Tongue (tissue), 2 donors: ENCODE results near the gene NIPSNAP2. TPM values are rescaled to one million over a fixed set of nuclear protein-coding genes. Genes with fewer than 3 reads are reported as not detected.
"Not testable (repeated sequence)": the region's sequence is repeated elsewhere in the genome, so short reads cannot be mapped to it uniquely, and the experiment has no call there.

ENCODE experiments used
- DNase-seq: peaks from one replicate; pipeline ENCODE4 v3.0.0-alpha.2; 2015
- total RNA-seq: library from RNA; depleted of rRNA; stranded (reverse); fragments of >200 nt; gene quantifications from one replicate; pipeline ENCODE4 v1.2.3, GENCODE V29; 2014

Gene NIPSNAP2
- total RNA-seq, 1 donor from 2014 or later, result 177 TPM

GRCh38 chr7:56047446-56048116 lies 83.2 kb downstream of the NIPSNAP2 start:
- DNase-seq, result not testable (repeated sequence)

- no peak for DNase-seq
These were observed 83.9 kb downstream of the NIPSNAP2 start for GRCh38 chr7:56048245-56048644.

GRCh38 chr7:56048763-56049162 lies 84.4 kb downstream of the NIPSNAP2 start:
- not testable (repeated sequence) for DNase-seq

Other genes starting within 250 kb of the NIPSNAP2 start
- not detected for gene SEPTIN14, start 101.8 kb upstream of the NIPSNAP2 start, total RNA-seq
- 15.1 TPM for gene ZNF713, start 77.1 kb upstream of the NIPSNAP2 start, total RNA-seq
- 12.9 TPM for gene MRPS17, start 12.7 kb upstream of the NIPSNAP2 start, total RNA-seq
- 16.2 TPM for gene PSPH, start 86.9 kb downstream of the NIPSNAP2 start, total RNA-seq
- 118 TPM for gene CCT6A, start 87.2 kb downstream of the NIPSNAP2 start, total RNA-seq
- gene SUMF2, start 99.7 kb downstream of the NIPSNAP2 start, total RNA-seq, result 53.5 TPM
- 65.2 TPM for gene PHKG1, start 128.4 kb downstream of the NIPSNAP2 start, total RNA-seq
- gene CHCHD2, start 141.9 kb downstream of the NIPSNAP2 start, total RNA-seq, result 268 TPM
- gene NUPR2, start 151.8 kb downstream of the NIPSNAP2 start, total RNA-seq, result not detected